H9 (cell line): ENCODE data around the gene PARK7. TPM values are rescaled to one million over a fixed set of nuclear protein-coding genes. Genes with fewer than 3 reads are reported as not detected.

Source experiments
- DNase-seq: peaks from one replicate; pipeline ENCODE4 v3.0.0-alpha.2; 2017
- H2AFZ ChIP-seq: one replicate; pipeline ENCODE4 v1.6.1; 2013; ENCODE audit warnings: mild to moderate bottlenecking, low read length, control low read depth, moderate library complexity
- H2AK5ac ChIP-seq: 2 replicates; pipeline ENCODE4 v1.6.1; 2013; ENCODE audit warnings: low read length, control low read depth, mixed read lengths; ENCODE audit not compliant: insufficient read length
- H2BK120ac ChIP-seq: one replicate; pipeline ENCODE4 v1.6.1; 2013; ENCODE audit warnings: low read depth, mild to moderate bottlenecking, low read length, control low read depth, inconsistent platforms; ENCODE audit not compliant: poor library complexity, severe bottlenecking
- H2BK12ac ChIP-seq: 2 replicates; pipeline ENCODE4 v1.6.1; 2013; ENCODE audit warnings: low read length, control low read depth, mixed read lengths, low read depth; ENCODE audit not compliant: insufficient read length
- H2BK15ac ChIP-seq: 2 replicates; pipeline ENCODE4 v1.6.1; 2013; ENCODE audit warnings: low read depth, low read length, control low read depth
- H2BK20ac ChIP-seq: one replicate; pipeline ENCODE4 v1.6.1; 2013; ENCODE audit warnings: low read depth, mild to moderate bottlenecking, low read length, control low read depth, inconsistent platforms; ENCODE audit not compliant: poor library complexity, severe bottlenecking
- H2BK5ac ChIP-seq: 2 replicates; pipeline ENCODE4 v1.6.1; 2013; ENCODE audit warnings: low read length, control low read depth, mixed read lengths; ENCODE audit not compliant: insufficient read length
- H3K14ac ChIP-seq: 2 replicates; pipeline ENCODE4 v1.6.1; 2013; ENCODE audit warnings: low read length, control low read depth; ENCODE audit not compliant: insufficient read depth
- H3K18ac ChIP-seq: 2 replicates; pipeline ENCODE4 v1.6.1; 2013; ENCODE audit warnings: low read depth, mild to moderate bottlenecking, mixed read lengths, low read length, control low read depth; ENCODE audit not compliant: insufficient read length
- H3K23ac ChIP-seq: 2 replicates; pipeline ENCODE4 v1.6.1; 2013; ENCODE audit warnings: low read length, control low read depth, mixed read lengths, low read depth; ENCODE audit not compliant: insufficient read length
- H3K23me2 ChIP-seq: 2 replicates; pipeline ENCODE4 v1.6.1; 2013; ENCODE audit warnings: low read depth, mild to moderate bottlenecking, mixed read lengths, low read length, control low read depth; ENCODE audit not compliant: insufficient read length, poor library complexity, severe bottlenecking
- H3K27ac ChIP-seq: 2 replicates; pipeline ENCODE4 v1.5.1; 2013; ENCODE audit warnings: low read length, control low read depth, mixed read lengths, low read depth; ENCODE audit not compliant: insufficient read length
- H3K27me3 ChIP-seq: 2 replicates; pipeline ENCODE4 v1.6.1; 2013; ENCODE audit warnings: low read length, control low read depth, inconsistent platforms; ENCODE audit not compliant: insufficient read depth
- H3K4ac ChIP-seq: 2 replicates; pipeline ENCODE4 v1.6.1; 2013; ENCODE audit warnings: low read depth, mild to moderate bottlenecking, control low read depth, inconsistent platforms, low read length, moderate library complexity
- H3K4me1 ChIP-seq: 2 replicates; pipeline ENCODE4 v1.6.1; 2013; ENCODE audit warnings: low read length, control low read depth, inconsistent platforms; ENCODE audit not compliant: insufficient read depth
- H3K4me2 ChIP-seq: 2 replicates; pipeline ENCODE4 v1.6.1; 2013; ENCODE audit warnings: low read length, control low read depth, mixed read lengths; ENCODE audit not compliant: insufficient read length, insufficient read depth
- H3K56ac ChIP-seq: 2 replicates; pipeline ENCODE4 v1.6.1; 2013; ENCODE audit warnings: low read depth, mild to moderate bottlenecking, mixed read lengths, low read length, control low read depth; ENCODE audit not compliant: insufficient read length
- H3K79me1 ChIP-seq: 2 replicates; pipeline ENCODE4 v1.6.1; 2013; ENCODE audit warnings: low read depth, mild to moderate bottlenecking, moderate library complexity, low read length, control low read depth, inconsistent platforms; ENCODE audit not compliant: insufficient read depth, poor library complexity, severe bottlenecking
- H3K79me2 ChIP-seq: 2 replicates; pipeline ENCODE4 v1.6.1; 2013; ENCODE audit warnings: low read length, control low read depth, inconsistent platforms; ENCODE audit not compliant: insufficient read depth
- H3K9ac ChIP-seq: 2 replicates; pipeline ENCODE4 v1.6.1; 2013; ENCODE audit warnings: low read length, control low read depth, mixed read lengths; ENCODE audit not compliant: insufficient read length; ENCODE audit errors: extremely low read depth
- H3K9me3 ChIP-seq: one replicate; pipeline ENCODE4 v1.6.1; 2013; ENCODE audit warnings: low read depth, low read length, inconsistent platforms; ENCODE audit not compliant: control insufficient read depth
- H3T11ph ChIP-seq: one replicate; pipeline ENCODE4 v1.6.1; 2013; ENCODE audit warnings: mild to moderate bottlenecking, low read length, control low read depth, inconsistent platforms
- H4K20me1 ChIP-seq: one replicate; pipeline ENCODE4 v1.6.1; 2013; ENCODE audit not compliant: control insufficient read depth, insufficient read length, insufficient read depth
- H4K5ac ChIP-seq: 2 replicates; pipeline ENCODE4 v1.6.1; 2013; ENCODE audit warnings: low read depth, mild to moderate bottlenecking, mixed read lengths, low read length, control low read depth; ENCODE audit not compliant: insufficient read length
- H4K8ac ChIP-seq: replicated peaks from 2 replicates; pipeline ENCODE4 v1.6.1; 2013; ENCODE audit warnings: low read length, control low read depth, mixed read lengths, low read depth; ENCODE audit not compliant: insufficient read length
- H4K91ac ChIP-seq: 2 replicates; pipeline ENCODE4 v1.6.1; 2013; ENCODE audit warnings: low read depth, mild to moderate bottlenecking, moderate library complexity, mixed read lengths, low read length, control low read depth; ENCODE audit not compliant: insufficient read length
- H3K27ac Mint-ChIP-seq, 3 experiments: 2 replicates in 2 of 3; 3 replicates in 1 of 3; pipeline ENCODE4 v1.8.0; 2020 to 2021; ENCODE audit warnings: mixed read lengths in 3 of 3, mild to moderate bottlenecking in 1 of 3, moderate library complexity in 1 of 3
- H3K27me3 Mint-ChIP-seq: 2 replicates; pipeline ENCODE4 v1.8.0; 2021; ENCODE audit warnings: low read depth, mild to moderate bottlenecking, moderate library complexity, mixed read lengths
- H3K36me3 Mint-ChIP-seq, 3 experiments: 2 replicates in 2 of 3; 3 replicates in 1 of 3; pipeline ENCODE4 v1.8.0; 2020 to 2021; ENCODE audit warnings: low read depth in 3 of 3, mixed read lengths in 3 of 3; ENCODE audit not compliant: insufficient read depth in 1 of 3
- H3K4me1 Mint-ChIP-seq, 2 experiments: 2 replicates each; pipeline ENCODE4 v1.8.0; 2020; ENCODE audit warnings: mixed read lengths in 2 of 2
- H3K4me3 Mint-ChIP-seq, 2 experiments: 2 replicates in 1 of 2; 3 replicates in 1 of 2; pipeline ENCODE4 v1.8.0; 2020 to 2021; ENCODE audit warnings: mild to moderate bottlenecking in 2 of 2, mixed read lengths in 2 of 2, moderate library complexity in 1 of 2
- H3K9me3 Mint-ChIP-seq, 2 experiments: 2 replicates in 1 of 2; 3 replicates in 1 of 2; pipeline ENCODE4 v1.8.0; 2020; ENCODE audit warnings: mild to moderate bottlenecking in 2 of 2, mixed read lengths in 2 of 2, moderate library complexity in 1 of 2
- CTCF ChIP-seq: fragments of 200-600 bp; sonication (generic); conservative IDR thresholded peaks from 3 replicates; pipeline ENCODE4 v1.8.0; 2021; ENCODE audit warnings: antibody characterized with exemption, mild to moderate bottlenecking
- WGBS: extraction: QIAGEN DNeasy Blood & Tissue Kit; methylation state at CpG from one replicate; pipeline ENCODE4 v1.1.7; 2013; ENCODE audit warnings: missing lambda C conversion rate, low lambda C conversion rate, mixed read lengths; ENCODE audit not compliant: insufficient read length; ENCODE audit errors: extremely low coverage; 5-methylcytosine and 5-hydroxymethylcytosine counted together
- total RNA-seq: library from RNA; stranded (reverse); gene quantifications from 2 replicates; pipeline ENCODE4 v1.2.1, GENCODE V29; 2021

Gene PARK7
- total RNA-seq, 1 experiment from 2014 or later = 370 TPM

GRCh38 chr1:7919880-7920279 is 41.6 kb upstream of the PARK7 start:
- no peak overlapping the region for H3K18ac ChIP-seq
- no peaks in the 10 kb centered on the region for H3K79me2 ChIP-seq
- H3K79me1 ChIP-seq = no peaks in the 10 kb centered on the region
- Mint-ChIP-seq H3K4me3 (no peak overlapping the region), H3K4me1 (no peaks in the 10 kb centered on the region), H3K27ac (no peak overlapping the region), H3K27me3 (no peaks in the 10 kb centered on the region; the same call in 1 of the 2 replicates), H3K36me3 (no peaks in the 10 kb centered on the region), H3K9me3 (no peaks in the 10 kb centered on the region)
- H2AFZ ChIP-seq = no peak overlapping the region
- no peak overlapping the region for H3K23ac ChIP-seq
- H3K4ac ChIP-seq = no peak overlapping the region
- H4K5ac ChIP-seq = no peak overlapping the region
- H4K91ac ChIP-seq = no peak overlapping the region
- H3K9ac ChIP-seq = no peak overlapping the region
- TF ChIP-seq CTCF = no peak
- no peak overlapping the region for H3K14ac ChIP-seq
- H3K4me1 ChIP-seq = no peaks in the 10 kb centered on the region
- H2BK15ac ChIP-seq = no peak overlapping the region
- WGBS = no CpG with 5 or more reads among the region's 5 CpGs
- no peak overlapping the region for H2AK5ac ChIP-seq
- no peaks in the 10 kb centered on the region for H3K27me3 ChIP-seq
- no peak overlapping the region for H2BK20ac ChIP-seq
- no peaks in the 10 kb centered on the region for H3K23me2 ChIP-seq
- H3K4me2 ChIP-seq = no peak overlapping the region
- no peak overlapping the region for H4K8ac ChIP-seq
- no peak overlapping the region for H3K27ac ChIP-seq
- no peaks in the 10 kb centered on the region for H3K9me3 ChIP-seq
- no peak overlapping the region for H3T11ph ChIP-seq
- no peak for DNase-seq
- H2BK5ac ChIP-seq = no peak overlapping the region
- no peak overlapping the region for H2BK120ac ChIP-seq
- no peaks in the 10 kb centered on the region for H4K20me1 ChIP-seq
- H3K56ac ChIP-seq = no peak overlapping the region
- H2BK12ac ChIP-seq = no peak overlapping the region
